PC-3 (cell line): ENCODE data around the gene ATXN10. TPM values are rescaled to one million over a fixed set of nuclear protein-coding genes. Genes with fewer than 3 reads are reported as not detected.

ENCODE experiments used
- ATAC-seq: fragments of 200-7000 bp; cut with Tn5 transposase; 2 replicates; pipeline ENCODE4 v1.9.1; 2020; ENCODE audit warnings: mild to moderate bottlenecking, moderate library complexity
- BruUV-seq: library from RNA; stranded (reverse); fragments of 400-500 nt; replicated peaks from 2 replicates; lab custom pipeline; 2021; lab: Mats Ljungman, UMichigan
- CTCF ChIA-PET: fragments of 300-600 bp; sonication (Branson Sonifier 250); formaldehyde crosslinking; loops from one replicate; lab custom pipeline; 2022; ENCODE audit warnings: antibody characterized with exemption; lab: Charles Lee
- POLR2A ChIA-PET: fragments of 300-600 bp; sonication (Branson Sonifier 250); formaldehyde crosslinking; loops from one replicate; lab custom pipeline; 2022; ENCODE audit warnings: antibody characterized with exemption; ENCODE audit not compliant: unreplicated experiment; lab: Charles Lee
- DNase-seq: peaks from one replicate; pipeline ENCODE4 v3.0.0-alpha.2; 2015
- H2AFZ ChIP-seq: fragments of 300-600 bp; sonication (generic); 2 replicates; pipeline ENCODE4 v1.6.0; 2016; ENCODE audit warnings: antibody characterized with exemption, low read length
- H3F3A ChIP-seq: fragments of 300-600 bp; sonication (generic); one replicate; pipeline ENCODE4 v1.6.0; 2017; ENCODE audit warnings: antibody characterized with exemption, low read length, control low read depth, mild to moderate bottlenecking; ENCODE audit not compliant: unreplicated experiment
- H3K27ac ChIP-seq: fragments of 300-600 bp; sonication (generic); 2 replicates; pipeline ENCODE4 v1.5.1; 2016; ENCODE audit warnings: mild to moderate bottlenecking, low read length
- H3K27me3 ChIP-seq: fragments of 300-600 bp; sonication (generic); 2 replicates; pipeline ENCODE4 v1.6.1; 2016; ENCODE audit warnings: low read length, mixed read lengths
- H3K36me3 ChIP-seq: fragments of 300-600 bp; sonication (generic); 2 replicates; pipeline ENCODE4 v1.6.1; 2016; ENCODE audit warnings: low read depth, mixed run types, low read length, mixed read lengths
- H3K4me1 ChIP-seq: fragments of 300-600 bp; sonication (generic); 2 replicates; pipeline ENCODE4 v1.5.1; 2016; ENCODE audit warnings: low read length; ENCODE audit not compliant: insufficient read depth
- H3K4me2 ChIP-seq: fragments of 300-600 bp; sonication (generic); 2 replicates; pipeline ENCODE4 v1.6.0; 2016; ENCODE audit warnings: low read length
- H3K4me3 ChIP-seq: fragments of 300-600 bp; sonication (generic); 2 replicates; pipeline ENCODE4 v1.5.1; 2016; ENCODE audit warnings: mild to moderate bottlenecking, low read length, mixed read lengths
- H3K79me2 ChIP-seq: fragments of 300-600 bp; sonication (generic); 2 replicates; pipeline ENCODE4 v1.6.1; 2017; ENCODE audit warnings: low read length, mixed read lengths
- H3K9ac ChIP-seq: fragments of 300-600 bp; sonication (generic); 2 replicates; pipeline ENCODE4 v1.6.0; 2016; ENCODE audit warnings: mild to moderate bottlenecking, low read length
- H3K9me2 ChIP-seq: fragments of 300-600 bp; sonication (generic); replicated peaks from 2 replicates; pipeline ENCODE4 v1.6.1; 2016; ENCODE audit warnings: mixed run types, low read length, mixed read lengths
- H3K9me3 ChIP-seq: fragments of 300-600 bp; sonication (generic); 2 replicates; pipeline ENCODE4 v1.6.1; 2016; ENCODE audit warnings: low read length, mixed read lengths
- H4K20me1 ChIP-seq: fragments of 300-600 bp; sonication (generic); 2 replicates; pipeline ENCODE4 v1.6.1; 2016; ENCODE audit warnings: low read length, mixed read lengths
- CTCF ChIP-seq: fragments of 300-600 bp; sonication (generic); conservative IDR thresholded peaks from 2 replicates; pipeline ENCODE4 v1.5.1; 2017; ENCODE audit warnings: antibody characterized with exemption, low read depth, mild to moderate bottlenecking, low read length
- EZH2 ChIP-seq: fragments of 300-600 bp; sonication (generic); IDR thresholded peaks from one replicate; pipeline ENCODE4 v1.6.1; 2017; ENCODE audit warnings: antibody characterized with exemption, mild to moderate bottlenecking, low read length; ENCODE audit not compliant: unreplicated experiment
- EZH2phosphoT487 ChIP-seq: fragments of 300-600 bp; sonication (generic); IDR thresholded peaks from 2 replicates; pipeline ENCODE4 v1.6.1; 2018; ENCODE audit warnings: mild to moderate bottlenecking, antibody characterized with exemption, low read length, borderline replicate concordance
- intact Hi-C: fragments of 100-400 bp; cut with micrococcal nuclease; formaldehyde crosslinking; loops from 2 replicates; pipeline ENCODE4 v1.9.0; 2023
- total RNA-seq: library from RNA; depleted of rRNA; stranded (reverse); fragments of >200 nt; gene quantifications from 2 replicates; pipeline ENCODE4 v1.2.3, GENCODE V29; 2014

ATXN10 gene
- total RNA-seq, 1 experiment from 2014 or later, result 40.6 TPM

GRCh38 chr22:45651931-45652528, 19.6 kb upstream of the ATXN10 start:
- Histone ChIP-seq H3K4me1 (no peaks in the 10 kb centered on the region), H3F3A (no peaks in the 10 kb centered on the region), H4K20me1 (no peaks in the 10 kb centered on the region), H3K4me3 (no peak overlapping the region), H3K36me3 (no peaks in the 10 kb centered on the region), H2AFZ (no peak overlapping the region), H3K27ac (no peak overlapping the region), H3K9me3 (no peaks in the 10 kb centered on the region), H3K4me2 (no peak overlapping the region), H3K27me3 (no peaks in the 10 kb centered on the region), H3K9me2 (no peaks in the 10 kb centered on the region), H3K9ac (no peak overlapping the region), H3K79me2 (no peaks in the 10 kb centered on the region)
- POLR2A ChIA-PET, result no interaction called here
- TF ChIP-seq CTCF, result no peak
- TF ChIP-seq EZH2phosphoT487, result no peak
- no peak for TF ChIP-seq EZH2
- intact Hi-C loops, result no loop called here
- ATAC-seq (no peak), DNase-seq (no peak)
- CTCF ChIA-PET, result no interaction called here
- BruUV-seq, result no TSS peak

GRCh38 chr22:45656577-45656976, 15.1 kb upstream of the ATXN10 start:
- POLR2A ChIA-PET, result no interaction called here
- Histone ChIP-seq H3K36me3 (no peaks in the 10 kb centered on the region), H3F3A (no peaks in the 10 kb centered on the region), H3K9me2 (no peaks in the 10 kb centered on the region), H3K4me3 (no peak overlapping the region), H3K27me3 (no peaks in the 10 kb centered on the region), H3K27ac (no peak overlapping the region), H4K20me1 (no peaks in the 10 kb centered on the region), H2AFZ (no peak overlapping the region), H3K9me3 (no peaks in the 10 kb centered on the region), H3K4me1 (no peaks in the 10 kb centered on the region), H3K9ac (no peak overlapping the region), H3K4me2 (no peak overlapping the region), H3K79me2 (no peaks in the 10 kb centered on the region)
- DNase-seq, result no peak
- CTCF ChIA-PET, result no interaction called here
- BruUV-seq, result no TSS peak
- no peak for ATAC-seq
- intact Hi-C loops, result no loop called here
- TF ChIP-seq EZH2phosphoT487, result no peak
- TF ChIP-seq EZH2, result no peak
- TF ChIP-seq CTCF, result no peak

- ChIA-PET POLR2A (no interaction called here), CTCF (no interaction called here)
- DNase-seq, result no peak
- Histone ChIP-seq H3K27ac (no peak overlapping the region), H3K4me3 (no peak overlapping the region), H3K4me1 (no peaks in the 10 kb centered on the region), H3K4me2 (no peak overlapping the region), H3K79me2 (no peaks in the 10 kb centered on the region), H3K9me3 (no peaks in the 10 kb centered on the region), H3K9ac (no peak overlapping the region), H3K27me3 (no peaks in the 10 kb centered on the region), H2AFZ (no peak overlapping the region), H3F3A (no peaks in the 10 kb centered on the region), H3K36me3 (no peaks in the 10 kb centered on the region), H4K20me1 (no peaks in the 10 kb centered on the region), H3K9me2 (no peaks in the 10 kb centered on the region)
- ATAC-seq, result no peak
- intact Hi-C loops, result no loop called here
- BruUV-seq, result no TSS peak
- TF ChIP-seq EZH2, result no peak
- no peak for TF ChIP-seq EZH2phosphoT487
- no peak for TF ChIP-seq CTCF
Observed at GRCh38 chr22:45657701-45658100, 13.9 kb upstream of the ATXN10 start.
